ENCODE data around the gene CLIC5.

CLIC5 gene

DNA sequence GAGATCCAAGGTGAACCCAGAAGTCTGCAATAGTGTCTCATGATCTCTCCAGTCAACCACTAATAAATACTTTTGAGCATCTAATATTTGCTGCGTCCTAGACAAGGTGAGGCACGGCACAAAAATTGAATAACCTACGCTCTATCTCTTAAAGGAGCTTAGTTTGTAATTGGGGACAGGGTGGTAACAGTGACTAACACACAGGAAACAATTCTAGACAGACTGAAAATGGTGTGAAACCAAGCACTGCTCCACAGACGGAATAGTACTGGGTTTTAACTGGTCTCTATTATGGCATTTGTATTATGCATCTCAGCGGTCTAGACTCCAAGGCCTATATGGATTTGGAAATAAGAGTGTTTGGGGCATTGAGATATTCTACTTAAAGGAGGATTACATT lies 120.1 kb downstream of the CLIC5 start:
- no peak for DNase-seq (ENCODE audit: low spot score)

DNA sequence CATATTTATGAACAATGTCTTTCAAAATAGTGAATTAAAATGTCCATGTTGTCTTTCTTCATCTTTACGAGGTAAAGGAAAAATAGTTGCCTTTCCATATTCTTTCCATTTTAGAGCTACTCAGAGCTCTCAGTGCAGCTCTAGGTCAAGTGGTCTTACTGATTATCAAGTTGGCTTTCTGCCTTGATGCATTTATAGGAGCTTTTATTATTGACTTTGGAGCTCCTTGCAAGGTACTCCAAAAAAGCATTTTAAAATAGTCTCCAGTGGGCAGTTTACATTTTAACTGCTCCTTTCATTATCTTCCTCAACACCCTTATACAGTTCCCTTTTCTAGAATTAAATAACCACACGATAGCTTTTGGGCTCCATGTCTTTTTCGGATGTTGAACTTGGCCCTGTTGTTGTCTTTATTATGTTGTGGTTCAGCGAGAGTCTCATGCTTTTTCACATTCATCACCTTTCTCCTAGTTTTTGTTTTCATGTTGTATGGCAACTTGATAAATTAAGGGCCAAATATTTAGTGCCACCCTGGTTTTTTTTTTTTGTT lies 122.9 kb downstream of the CLIC5 start:
- no peak for DNase-seq (ENCODE audit: low spot score)

DNA sequence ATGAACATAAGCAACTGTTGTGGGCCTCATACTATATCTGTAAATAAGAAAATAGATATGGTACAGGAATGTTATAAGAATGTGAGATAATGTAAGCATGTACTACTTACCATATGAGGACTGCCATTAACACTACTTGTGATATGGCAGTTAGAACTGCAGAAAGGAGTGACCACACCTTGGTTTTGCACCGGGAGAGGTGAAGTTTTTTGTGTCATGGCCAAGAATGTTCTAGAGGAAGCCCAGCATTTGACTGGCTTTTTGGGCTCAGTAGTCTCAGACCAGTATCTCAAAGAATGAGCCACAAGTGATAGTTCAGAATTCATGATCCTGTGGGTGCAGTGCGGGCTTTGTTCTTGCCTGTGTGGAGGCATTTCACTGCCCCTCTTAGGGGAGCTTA lies 123.5 kb downstream of the CLIC5 start:
- DNase-seq (ENCODE audit: low spot score) = no peak

DNA sequence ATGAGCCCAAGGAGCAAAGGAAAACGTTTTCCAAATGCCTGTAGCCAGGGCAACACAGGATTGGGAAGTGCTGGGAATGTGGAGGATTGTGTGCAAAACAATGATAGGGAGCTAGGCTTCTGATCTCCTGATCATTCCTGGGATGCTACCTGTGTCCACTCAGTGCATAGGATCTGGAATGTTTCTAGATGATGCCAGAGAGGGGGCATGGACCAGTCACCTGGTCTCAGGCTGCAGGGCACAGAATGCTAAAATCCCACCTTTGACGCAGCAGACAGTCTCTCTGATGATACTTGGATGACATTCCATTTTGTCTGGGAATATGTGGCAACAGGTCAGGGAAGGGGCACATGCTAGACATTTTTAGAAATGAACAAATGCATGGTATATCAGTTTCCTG lies 128.9 kb downstream of the CLIC5 start:
- no peak for DNase-seq (ENCODE audit: low spot score)

DNA sequence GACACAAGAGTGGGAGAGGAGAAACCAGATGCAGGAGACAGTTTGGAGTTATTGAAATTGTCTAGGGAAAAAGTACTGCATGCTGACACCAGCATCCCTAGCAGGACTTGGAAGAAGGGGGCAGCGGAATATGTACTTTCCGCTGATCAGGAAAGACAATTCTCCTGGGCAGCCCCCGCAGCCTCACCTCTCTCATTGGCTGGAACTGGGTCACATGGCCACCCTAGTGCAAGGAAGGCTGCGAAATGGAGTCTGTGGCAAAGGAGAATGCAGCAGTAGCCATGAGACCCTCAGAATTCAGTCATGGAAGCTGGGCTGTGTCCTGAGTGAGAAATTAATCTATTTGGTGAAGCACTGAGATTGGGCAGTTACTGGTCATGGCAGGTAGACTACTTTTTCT lies 131.3 kb downstream of the CLIC5 start:
- no peak for DNase-seq (ENCODE audit: low spot score)

DNA sequence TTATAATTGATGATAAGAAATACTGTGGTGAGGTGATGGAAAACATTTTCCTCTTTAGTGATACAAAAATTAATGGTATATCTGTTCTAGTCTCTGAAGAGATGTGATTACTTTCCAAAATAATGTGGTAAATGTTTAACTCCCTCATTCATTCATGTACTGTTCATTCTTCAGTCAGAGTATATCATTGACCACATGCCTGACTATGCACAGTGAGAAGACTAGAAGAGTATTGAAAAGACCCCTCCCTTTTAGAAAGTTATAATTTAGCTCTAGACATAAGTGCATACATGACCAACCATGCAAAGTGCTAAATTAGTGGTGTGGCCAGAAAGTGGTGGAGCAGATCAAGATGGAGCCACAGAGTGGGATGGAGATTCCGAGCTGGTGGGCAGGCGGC lies 133.0 kb downstream of the CLIC5 start:
- DNase-seq (ENCODE audit: low spot score) = no peak

DNA sequence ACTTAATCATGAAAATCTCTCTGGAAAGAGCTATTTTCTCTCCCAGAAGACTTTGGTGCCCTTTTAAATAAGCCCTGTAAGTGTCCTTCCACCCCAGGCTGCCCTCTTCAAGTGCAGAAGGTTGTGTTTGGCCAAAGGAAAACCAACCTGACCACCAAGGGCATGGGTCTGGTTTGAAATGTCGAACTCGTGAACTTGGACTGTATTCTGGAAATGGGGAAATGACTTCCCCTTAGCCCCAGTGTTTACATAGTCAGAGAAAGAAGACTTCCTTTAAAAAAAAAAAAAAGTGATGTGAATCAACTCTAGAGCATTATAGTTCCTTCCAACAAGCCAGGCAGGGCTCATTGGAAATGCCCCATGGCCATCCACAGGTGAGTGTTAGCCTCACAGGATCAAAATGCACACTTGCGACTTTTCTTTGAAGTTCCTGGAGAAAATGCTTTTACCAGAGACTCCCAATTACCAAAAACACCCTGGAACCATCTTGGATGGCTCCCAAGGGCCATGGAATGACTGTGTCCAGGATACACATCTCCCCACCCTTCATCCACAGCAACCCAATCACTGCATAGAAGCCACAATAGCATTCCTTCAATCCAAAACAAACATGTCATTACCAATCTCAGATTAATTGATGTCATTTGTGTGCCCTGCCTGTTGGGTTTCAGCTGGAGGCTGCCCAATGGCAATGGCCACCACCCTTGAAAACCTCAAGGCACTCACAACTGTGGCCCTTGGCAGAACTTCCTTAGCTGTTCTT lies 133.8 kb downstream of the CLIC5 start:
- no peak for DNase-seq (ENCODE audit: low spot score)

DNA sequence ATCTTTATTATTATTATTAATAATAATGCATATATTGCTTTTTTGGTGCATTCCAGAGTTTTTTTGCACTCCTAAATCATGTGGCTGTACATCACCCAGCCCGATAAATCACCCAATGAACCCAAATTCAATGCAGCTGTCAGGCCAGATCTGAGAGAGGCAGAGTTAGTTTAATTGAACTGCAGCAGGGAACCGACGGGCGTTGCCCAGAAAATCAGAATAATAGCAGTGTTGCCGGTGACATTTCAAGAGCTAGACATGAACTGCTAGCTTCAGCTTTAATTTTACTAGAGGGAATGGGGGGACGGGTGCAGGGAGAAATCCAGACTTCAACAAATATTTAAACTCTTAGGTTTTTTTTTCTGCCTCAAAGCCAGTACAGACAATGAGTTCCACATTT lies 135.0 kb downstream of the CLIC5 start:
- DNase-seq (ENCODE audit: low spot score) = no peak

DNA sequence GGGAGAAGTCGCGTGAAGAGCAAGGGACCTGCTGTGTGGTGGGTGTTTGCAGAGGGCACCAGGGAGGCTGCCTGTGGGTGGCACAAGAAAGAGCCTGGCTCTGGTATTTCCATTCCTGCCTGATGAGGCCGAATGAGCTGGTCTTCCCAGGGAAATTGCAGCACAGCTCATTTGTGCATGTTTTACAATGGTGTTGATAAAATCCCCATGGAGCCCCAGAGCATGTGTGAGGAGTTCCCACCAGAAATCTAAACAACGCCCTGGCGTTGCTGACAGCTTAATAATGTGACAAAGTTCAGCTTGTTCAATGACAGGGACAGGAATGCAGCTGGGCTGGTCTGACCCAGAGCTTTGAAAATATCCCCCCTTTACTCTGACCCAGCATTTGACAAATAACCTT lies 135.5 kb downstream of the CLIC5 start:
- no peak for DNase-seq (ENCODE audit: low spot score)

DNA sequence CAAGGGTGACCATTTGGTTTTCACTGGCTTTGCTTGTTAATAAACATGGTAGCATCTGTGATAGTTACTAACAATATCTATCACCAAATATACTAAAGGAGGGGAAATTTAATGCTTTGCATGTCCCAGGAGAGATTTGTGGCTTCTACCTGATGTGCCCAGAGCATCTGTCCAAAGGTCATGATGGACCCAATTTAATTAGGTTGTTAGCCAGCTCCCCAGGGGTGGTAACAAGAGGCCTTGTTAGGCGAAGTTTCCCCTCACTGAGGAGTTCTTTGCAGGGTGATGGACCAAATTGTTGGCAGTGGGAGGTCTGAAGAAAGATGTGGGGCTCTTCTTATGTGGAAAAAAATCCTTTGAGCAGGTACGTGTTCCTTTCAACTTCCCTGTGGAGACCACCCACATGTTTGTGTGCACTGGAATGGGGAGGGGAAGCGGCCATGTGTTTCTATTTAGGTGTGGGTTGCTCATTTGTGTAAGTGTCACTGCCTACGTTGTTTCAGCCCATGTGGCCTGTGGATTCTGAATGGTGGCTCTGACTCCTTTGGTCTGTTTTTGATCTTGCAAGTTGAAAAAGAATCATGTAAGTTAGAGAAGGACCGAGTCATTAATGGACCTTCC lies 137.6 kb downstream of the CLIC5 start:
- DNase-seq (ENCODE audit: low spot score) = no peak

DNA sequence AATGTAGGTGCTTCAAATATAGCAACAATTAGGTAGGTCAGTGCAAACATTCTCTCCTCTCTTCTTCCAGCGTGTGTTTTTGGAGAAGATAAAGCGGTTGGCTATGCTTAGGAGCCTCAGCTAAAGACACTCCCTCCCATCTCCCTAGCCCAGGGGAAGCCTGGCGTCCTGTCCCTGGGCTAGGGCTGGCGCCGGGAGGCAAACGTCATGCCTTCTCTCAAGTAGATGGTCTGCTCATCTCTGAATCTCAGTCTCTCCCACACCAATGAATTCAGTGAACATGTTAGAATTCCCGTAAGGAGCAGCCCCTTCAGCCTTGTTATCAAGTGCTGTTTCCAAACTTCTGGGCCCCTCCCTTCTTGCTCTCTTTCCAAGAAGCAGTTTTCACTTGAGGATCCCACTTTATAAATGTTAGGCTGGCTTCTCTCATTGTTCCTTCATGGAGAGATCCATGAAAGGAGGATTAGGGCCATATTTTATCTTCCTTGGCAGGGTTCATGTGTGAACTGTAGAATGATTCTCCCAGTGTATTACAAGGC lies 142.8 kb downstream of the CLIC5 start:
- DNase-seq (ENCODE audit: low spot score) = no peak

DNA sequence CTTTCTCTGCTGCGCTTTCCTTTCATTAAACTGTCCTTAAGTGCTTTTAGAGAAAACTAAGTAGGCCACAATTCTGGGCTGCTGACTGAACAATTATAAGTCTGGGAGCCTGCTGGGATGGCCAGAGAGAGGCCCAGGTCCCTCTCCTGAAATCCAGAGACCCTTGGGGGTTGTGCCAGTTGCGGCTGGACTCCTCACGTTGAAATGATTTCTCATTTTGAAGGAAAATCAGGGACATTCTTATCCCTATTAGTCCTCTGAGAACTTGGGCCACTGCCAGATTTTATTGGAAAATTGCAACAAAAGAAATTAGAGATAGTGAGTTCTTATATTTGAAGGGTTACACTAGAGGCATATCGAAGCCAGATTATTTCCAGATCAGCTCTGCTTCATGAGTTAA lies 145.1 kb downstream of the CLIC5 start:
- no peak for DNase-seq (ENCODE audit: low spot score)

DNA sequence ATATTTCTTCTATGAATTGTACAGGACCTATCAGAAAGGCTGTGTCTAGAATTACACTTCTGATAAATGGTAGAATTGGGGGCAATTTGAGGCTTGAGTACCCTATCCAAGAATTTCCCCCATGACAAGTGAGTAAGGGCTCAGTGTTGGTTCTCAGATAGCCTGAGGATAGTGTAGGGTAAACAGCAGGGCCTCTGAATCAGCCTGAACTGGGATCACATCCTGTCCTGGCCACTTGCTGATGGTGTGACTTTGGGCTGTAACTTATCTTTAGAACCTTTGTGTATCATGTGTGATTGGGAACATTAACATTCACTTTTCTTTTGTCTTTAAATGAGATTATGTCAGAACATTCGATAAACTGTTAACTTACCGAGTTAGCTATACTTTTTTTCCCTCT lies 151.0 kb downstream of the CLIC5 start:
- no peak for DNase-seq (ENCODE audit: low spot score)

DNA sequence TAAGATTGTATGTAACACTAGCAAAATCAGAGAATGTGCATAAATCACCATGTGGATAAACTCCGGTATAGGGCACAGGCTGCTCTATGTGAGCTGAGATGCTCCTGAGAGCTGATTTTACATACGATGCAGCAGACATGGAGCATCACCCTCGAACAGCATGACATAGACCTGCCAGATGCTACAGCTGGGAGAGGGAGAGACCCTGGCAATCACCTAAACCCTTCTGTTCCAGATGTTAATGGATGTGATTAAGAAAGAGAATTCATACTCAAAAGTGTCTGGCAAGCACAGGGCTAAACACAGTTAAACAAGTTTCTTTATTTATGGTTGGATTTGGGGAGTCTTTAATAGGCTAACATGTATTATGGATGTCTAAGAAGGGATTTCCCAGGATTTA lies 157.0 kb downstream of the CLIC5 start:
- no peak for DNase-seq (ENCODE audit: low spot score)

DNA sequence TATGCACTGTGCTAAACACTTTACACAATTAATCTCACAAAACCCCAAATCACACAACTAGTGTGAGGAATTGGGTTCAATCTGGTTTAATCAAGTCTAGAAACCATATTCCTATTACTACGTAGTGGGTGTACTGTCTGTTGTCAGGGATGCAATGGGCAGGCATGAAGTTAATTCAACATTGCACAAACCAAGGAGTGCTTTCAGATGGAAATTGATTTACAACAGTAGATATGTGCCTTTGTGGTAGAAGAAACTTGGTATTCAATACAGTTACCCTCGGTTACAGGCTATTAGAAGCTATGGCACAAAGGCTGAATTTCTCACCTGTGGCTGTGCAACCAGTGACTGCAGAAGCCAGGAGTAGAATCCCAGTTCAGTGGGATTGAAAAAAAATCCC lies 157.8 kb downstream of the CLIC5 start:
- DNase-seq (ENCODE audit: low spot score) = no peak

DNA sequence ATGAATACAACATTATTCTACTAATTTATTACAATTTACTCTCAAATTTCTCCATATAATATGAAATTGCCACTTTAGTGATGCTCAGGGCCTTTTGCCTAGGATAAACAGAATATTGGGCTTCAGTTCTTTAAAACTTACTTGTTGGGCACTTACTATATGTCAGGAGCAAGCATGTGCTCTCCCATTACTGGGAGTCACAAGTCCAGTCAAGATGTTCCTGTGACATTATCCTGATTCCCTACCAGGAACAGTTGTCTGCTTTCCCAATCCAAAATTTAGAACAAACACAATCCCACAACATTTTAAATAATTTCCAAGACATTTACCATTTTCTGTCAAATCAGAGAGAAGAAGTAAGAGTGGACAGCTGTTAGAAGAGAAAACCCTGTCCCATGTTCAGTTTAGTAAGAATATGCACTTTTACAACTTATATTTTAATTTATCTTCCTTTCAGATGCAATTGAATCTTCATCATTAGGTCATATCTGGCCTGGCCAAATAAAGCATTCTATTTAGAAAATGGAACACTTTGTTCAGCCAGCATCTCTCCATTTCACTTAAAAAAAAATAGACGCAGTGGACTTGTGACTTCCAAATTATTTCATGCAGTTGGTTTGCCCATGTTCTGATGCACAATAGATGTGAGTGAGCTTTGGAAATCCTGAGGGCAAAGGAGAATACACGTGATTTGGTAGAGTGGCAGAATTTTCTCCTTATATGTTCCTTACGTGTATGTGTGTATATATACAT lies 159.8 kb downstream of the CLIC5 start:
- DNase-seq (ENCODE audit: low spot score) = no peak

DNA sequence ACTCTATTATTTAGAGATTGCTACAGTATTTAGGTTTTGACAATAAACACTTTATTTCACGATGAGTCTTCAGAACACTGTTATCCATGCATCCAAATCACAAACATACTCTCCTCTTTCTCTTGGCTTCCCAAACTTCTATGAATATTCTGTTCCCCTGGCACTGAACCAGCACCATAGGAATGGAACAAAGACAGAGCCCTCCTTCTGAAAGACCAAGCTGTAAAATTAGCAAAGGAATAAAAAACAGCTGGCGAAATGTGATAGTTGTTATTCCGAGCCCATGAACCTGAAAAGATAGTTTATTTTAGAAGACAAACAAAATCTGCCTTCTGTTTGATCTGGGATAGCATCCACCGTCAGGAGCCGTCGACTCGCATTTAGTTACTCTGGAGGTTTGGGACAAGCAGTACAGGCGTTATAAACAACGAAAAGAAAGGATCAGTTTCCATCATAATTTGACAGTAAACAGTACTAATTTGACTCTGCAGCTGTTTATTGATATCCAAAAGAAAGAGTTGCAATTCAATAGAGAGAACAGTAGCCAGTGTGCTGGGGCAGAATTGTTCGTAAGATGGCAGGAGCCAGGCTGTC lies 161.4 kb downstream of the CLIC5 start:
- DNase-seq (ENCODE audit: low spot score) = no peak

DNA sequence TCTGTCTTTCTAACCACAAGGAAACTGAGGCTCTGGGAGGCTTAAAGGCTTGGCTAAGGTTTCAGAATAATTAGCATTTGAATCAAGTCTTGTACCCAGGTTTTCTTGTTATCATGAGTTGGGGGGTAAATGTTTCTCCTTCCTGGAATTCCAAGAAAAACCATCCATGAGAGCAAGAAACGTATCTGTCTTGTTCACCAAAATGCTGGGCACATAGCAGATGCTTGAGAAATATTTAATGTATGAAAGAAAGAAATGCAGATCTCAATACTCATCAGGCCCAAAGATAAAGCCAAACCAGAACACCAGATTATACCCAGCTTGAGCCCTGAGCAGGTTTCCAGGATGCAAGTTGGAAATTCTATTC lies 164.6 kb downstream of the CLIC5 start:
- DNase-seq (ENCODE audit: low spot score) = no peak

DNA sequence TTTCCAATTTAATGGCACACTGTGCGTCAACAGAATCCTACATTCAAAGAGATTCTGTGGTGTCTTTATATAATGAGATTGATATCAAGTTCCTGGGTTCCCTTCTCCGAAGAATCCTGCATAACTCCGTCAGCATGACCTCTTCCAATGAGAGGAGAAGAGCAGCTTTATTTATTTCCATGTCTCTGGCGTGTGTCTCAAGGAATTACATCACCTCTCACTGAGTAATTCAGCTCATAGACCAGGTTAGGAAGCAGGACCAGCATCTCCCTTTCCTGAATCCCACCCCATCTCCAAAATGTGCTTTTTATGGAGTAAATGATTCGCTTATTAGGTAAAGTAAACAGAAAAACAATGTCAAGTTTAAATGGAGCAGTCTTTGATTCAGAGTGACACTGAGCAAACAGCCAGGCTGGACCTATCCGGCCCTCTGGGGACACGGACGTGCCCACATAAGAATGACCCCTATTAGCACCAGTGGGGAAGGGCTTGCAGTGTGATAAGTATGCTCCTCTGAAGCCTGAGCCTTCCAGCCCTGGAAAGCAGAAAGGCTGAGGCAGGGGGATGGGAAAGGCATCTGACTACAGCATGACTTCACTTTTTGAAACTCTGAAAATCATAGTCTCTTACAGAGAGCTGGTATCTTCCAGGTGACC lies 165.2 kb downstream of the CLIC5 start:
- no peak for DNase-seq (ENCODE audit: low spot score)

DNA sequence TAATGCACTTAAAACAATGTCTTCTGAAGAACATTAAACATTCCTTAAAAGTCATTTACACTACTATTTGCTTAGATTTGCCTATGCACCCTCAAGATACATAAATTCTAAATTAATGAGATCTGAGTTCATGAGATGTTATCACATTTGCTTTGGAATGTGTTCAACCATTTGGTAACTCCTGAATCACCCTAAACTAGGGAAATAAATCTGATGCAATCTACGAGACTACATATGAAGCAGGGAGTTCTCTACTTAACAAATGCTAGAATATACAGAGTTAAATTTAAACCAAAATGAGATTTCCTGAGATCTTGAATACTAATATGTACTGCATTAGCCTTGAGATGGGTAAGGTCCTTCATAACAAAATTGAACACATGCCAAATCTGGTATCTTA lies 170.1 kb downstream of the CLIC5 start:
- DNase-seq (ENCODE audit: low spot score) = no peak

DNA sequence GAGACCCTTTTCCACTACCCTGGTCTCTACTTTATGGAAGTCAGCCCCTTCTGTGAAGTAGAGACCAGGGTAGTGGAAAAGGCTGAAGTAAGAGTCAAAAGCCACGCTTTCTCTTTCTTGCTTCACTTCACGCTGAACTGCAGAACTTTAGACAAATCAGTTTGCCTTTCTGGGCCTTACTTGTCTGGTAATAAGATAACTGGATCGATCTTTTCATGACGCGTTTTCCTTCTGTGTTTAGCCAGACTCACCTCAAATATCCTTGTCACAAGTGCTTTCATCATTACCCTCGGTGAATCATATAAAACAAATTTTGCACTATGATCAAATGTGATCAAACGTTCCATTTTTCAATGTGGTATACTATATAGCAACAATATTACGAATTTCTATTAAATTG lies 170.7 kb downstream of the CLIC5 start:
- no peak for DNase-seq (ENCODE audit: low spot score)
